Naive thymus-derived CD8-positive, alpha-beta T cell (primary cell): ENCODE results near the gene NDUFS3. TPM values are rescaled to one million over a fixed set of nuclear protein-coding genes. Genes with fewer than 3 reads are reported as not detected.
"Not testable (repeated sequence)": the region's sequence is repeated elsewhere in the genome, so short reads cannot be mapped to it uniquely, and the experiment has no call there.

Source experiments
- ATAC-seq, 2 donors: fragments of 150-1000 bp; cut with Tn5 transposase in 1 of 2; sonication (Bioruptor Pico), chemical (Tn5 transposase) in 1 of 2; 1 replicate in 1 of 2; 2 replicates in 1 of 2; pipeline ENCODE4 v1.10.0; 2021; ENCODE audit warnings: mild to moderate bottlenecking in 2 of 2, moderate library complexity in 2 of 2
- POLR2A ChIA-PET: fragments of 350-600 bp; sonication (Branson Sonifier 250); formaldehyde crosslinking; loops from one replicate; lab custom pipeline; 2021; ENCODE audit warnings: antibody characterized with exemption; lab: Charles Lee
- DNase-seq, 10 donors: peaks; one replicate each; pipeline versions ENCODE4 v3.0.0 to v3.0.0-alpha.2; 2020 to 2022
- H3K27ac Mint-ChIP-seq, 10 donors: one replicate each; pipeline ENCODE4 v1.8.0; 2020 to 2022; ENCODE audit warnings: mild to moderate bottlenecking in 10 of 10, mixed read lengths in 10 of 10, moderate library complexity in 4 of 10, inconsistent platforms in 1 of 10
- H3K27me3 Mint-ChIP-seq, 5 donors: one replicate each; pipeline ENCODE4 v1.8.0; 2021 to 2022; ENCODE audit warnings: mixed read lengths in 5 of 5
- H3K36me3 Mint-ChIP-seq, 3 donors: one replicate each; pipeline ENCODE4 v1.8.0; 2020 to 2022; ENCODE audit warnings: mixed read lengths in 3 of 3, mild to moderate bottlenecking in 2 of 3, inconsistent platforms in 1 of 3
- H3K4me1 Mint-ChIP-seq, 4 donors: one replicate each; pipeline ENCODE4 v1.8.0; 2021 to 2022; ENCODE audit warnings: mixed read lengths in 4 of 4
- H3K4me3 Mint-ChIP-seq, 10 donors: one replicate each; pipeline ENCODE4 v1.8.0; 2020 to 2022; ENCODE audit warnings: mild to moderate bottlenecking in 10 of 10, mixed read lengths in 10 of 10, moderate library complexity in 6 of 10, inconsistent platforms in 1 of 10
- H3K9me3 Mint-ChIP-seq, 9 donors: one replicate each; pipeline ENCODE4 v1.8.0; 2020 to 2022; ENCODE audit warnings: mixed read lengths in 9 of 9, mild to moderate bottlenecking in 3 of 9, inconsistent platforms in 1 of 9, moderate library complexity in 1 of 9
- polyA plus RNA-seq, 3 donors: library from polyadenylated mRNA; unstranded; fragments of 300-500 nt; fragmentation: Illumina TruSeq; gene quantifications; one replicate each; pipeline ENCODE4 v1.2.3, GENCODE V29; 2021
- total RNA-seq, 8 experiments: library from RNA in 2 of 8; stranded (reverse) in 2 of 8; gene quantifications; one replicate each; pipeline ENCODE4 v1.2.3 and lab custom pipeline; 2021 to 2026

Gene NDUFS3
- total and polyA plus RNA-seq, 5 experiments from 2014 or later: 92.0 to 109 (median 101) TPM

- Mint-ChIP-seq H3K4me1 (peaks cover 29 to 89% (median 70%) of the 10 kb centered on the region in 4 donors), H3K4me3 (peak overlapping the region in 9 of 10 donors; percentile 25 to 79 (median 57)), H3K27me3 (no peaks in the 10 kb centered on the region), H3K9me3 (no peaks in the 10 kb centered on the region), H3K27ac (peak overlapping the region in 9 of 10 donors; percentile 14 to 95 (median 67)), H3K36me3 (peaks cover 0 to 14% (median 3%) of the 10 kb centered on the region in 3 donors)
- POLR2A ChIA-PET: interaction anchor here (1.3 kb wide), 1 partner anchor 11 kb away, joined by 4 read pairs; the partner anchor contains the start of gene CELF1
- DNase-seq: no peak
- no peak for ATAC-seq
These were observed 37.8 kb upstream of the NDUFS3 start for GRCh38 chr11:47541070-47541469.

- DNase-seq: no peak
- no peaks in the 10 kb centered on the region for H3K27me3 Mint-ChIP-seq
- H3K36me3 Mint-ChIP-seq: peaks cover 0 to 37% (median 0%) of the 10 kb centered on the region in 3 donors
- POLR2A ChIA-PET: no interaction called here
- ATAC-seq: no peak
- H3K27ac Mint-ChIP-seq: no peak overlapping the region
- H3K4me1 Mint-ChIP-seq: peaks cover 25 to 86% (median 70%) of the 10 kb centered on the region in 4 donors
- peak overlapping the region in 2 of 10 donors; percentile 24 to 38 for H3K4me3 Mint-ChIP-seq
- no peaks in the 10 kb centered on the region for H3K9me3 Mint-ChIP-seq
These were observed 33.6 kb upstream of the NDUFS3 start for GRCh38 chr11:47545298-47545697.

- H3K9me3 Mint-ChIP-seq, ATAC-seq, H3K27me3 Mint-ChIP-seq, DNase-seq, H3K27ac Mint-ChIP-seq: not testable (repeated sequence)
- POLR2A ChIA-PET: interaction anchor here (0.7 kb wide), 1 partner anchor 69 kb away, joined by 6 read pairs; no protein-coding TSS in a partner anchor
- H3K4me3 Mint-ChIP-seq: peak overlapping the region in 1 of 10 donors; percentile 60
- H3K36me3 Mint-ChIP-seq: peaks cover 0 to 35% (median 0%) of the 10 kb centered on the region in 3 donors
- peaks cover 22 to 86% (median 70%) of the 10 kb centered on the region in 4 donors for H3K4me1 Mint-ChIP-seq
These were observed 32.6 kb upstream of the NDUFS3 start for GRCh38 chr11:47546274-47546673.

GRCh38 chr11:47550288-47551047, 28.4 kb upstream of the NDUFS3 start:
- H3K36me3 Mint-ChIP-seq: peaks cover 0 to 33% (median 0%) of the 10 kb centered on the region in 3 donors
- peak overlapping the region in 9 of 10 donors; percentile 12 to 98 (median 75) for H3K27ac Mint-ChIP-seq
- no peaks in the 10 kb centered on the region for H3K27me3 Mint-ChIP-seq
- H3K4me1 Mint-ChIP-seq: peaks cover 21 to 63% (median 54%) of the 10 kb centered on the region in 4 donors
- no peaks in the 10 kb centered on the region for H3K9me3 Mint-ChIP-seq
- DNase-seq: no peak
- POLR2A ChIA-PET: interaction anchor here (0.6 to 3.9 kb wide), 5 partner anchors 10 to 165 kb away, joined by 3 to 25 read pairs (median 3); partner anchors contain the start of gene PTPMT1
- peak overlapping the region; percentile 86 to 98 (median 96) for H3K4me3 Mint-ChIP-seq
- ATAC-seq: no peak

- ATAC-seq: no peak
- DNase-seq: no peak
- H3K9me3 Mint-ChIP-seq: no peaks in the 10 kb centered on the region
- no peaks in the 10 kb centered on the region for H3K27me3 Mint-ChIP-seq
- POLR2A ChIA-PET: interaction anchor here (0.6 to 3.9 kb wide), 9 partner anchors 10 to 297 kb away, joined by 3 to 26 read pairs (median 4); partner anchors contain the start of genes KBTBD4, NDUFS3, NUP160 and PTPMT1
- H3K36me3 Mint-ChIP-seq: peaks cover 0 to 33% (median 0%) of the 10 kb centered on the region in 3 donors
- H3K27ac Mint-ChIP-seq: peak overlapping the region in 8 of 10 donors; percentile 90 to 98 (median 97)
- peaks cover 21 to 61% (median 54%) of the 10 kb centered on the region in 4 donors for H3K4me1 Mint-ChIP-seq
- peak overlapping the region; percentile 94 to 98 (median 96) for H3K4me3 Mint-ChIP-seq
These were observed 27.8 kb upstream of the NDUFS3 start for GRCh38 chr11:47551086-47551485.

GRCh38 chr11:47552056-47552565, 26.8 kb upstream of the NDUFS3 start:
- peaks cover 19 to 54% (median 49%) of the 10 kb centered on the region in 4 donors for H3K4me1 Mint-ChIP-seq
- DNase-seq: peak in 1 of 10 donors; percentile 19
- H3K9me3 Mint-ChIP-seq: no peaks in the 10 kb centered on the region
- peak overlapping the region; percentile 94 to 98 (median 96) for H3K4me3 Mint-ChIP-seq
- no peaks in the 10 kb centered on the region for H3K27me3 Mint-ChIP-seq
- peak overlapping the region; percentile 90 to 98 (median 97) for H3K27ac Mint-ChIP-seq
- peaks cover 0 to 24% (median 0%) of the 10 kb centered on the region in 3 donors for H3K36me3 Mint-ChIP-seq
- POLR2A ChIA-PET: interaction anchor here (0.6 to 3.9 kb wide), 11 partner anchors 11 to 301 kb away, joined by 3 to 26 read pairs (median 4); partner anchors contain the start of genes FNBP4, KBTBD4, NDUFS3 and NUP160
- no peak for ATAC-seq

- H3K4me3 Mint-ChIP-seq: peak within 1 kb of the TSS; percentile 94 to 98 (median 96)
- POLR2A ChIA-PET: interaction anchor here (0.8 to 3.9 kb wide), 9 partner anchors 11 to 295 kb away, joined by 3 to 26 read pairs (median 5); partner anchors contain the start of genes FNBP4, KBTBD4, MTCH2 and NDUFS3
These were observed 26.1 kb upstream of the NDUFS3 start, which contains the start of gene CELF1 for GRCh38 chr11:47552566-47553405. Gene CELF1 (minus strand): TSS chr11:47553132. CDS start chr11:47499523, 53,609 bp downstream.

GRCh38 chr11:47553406-47553743, 25.5 kb upstream of the NDUFS3 start:
- POLR2A ChIA-PET: interaction anchor here (0.8 to 3.9 kb wide), 5 partner anchors 12 to 127 kb away, joined by 3 to 26 read pairs (median 5); partner anchors contain the start of genes KBTBD4, MTCH2, NDUFS3 and PSMC3
- peaks cover 17 to 43% (median 38%) of the 10 kb centered on the region in 4 donors for H3K4me1 Mint-ChIP-seq
- peaks cover 0 to 14% (median 0%) of the 10 kb centered on the region in 3 donors for H3K36me3 Mint-ChIP-seq
- DNase-seq: no peak
- no peaks in the 10 kb centered on the region for H3K9me3 Mint-ChIP-seq
- ATAC-seq: peak; percentile 9 to 27
- H3K27ac Mint-ChIP-seq: peak overlapping the region; percentile 33 to 98 (median 87)
- peak overlapping the region; percentile 75 to 98 (median 90) for H3K4me3 Mint-ChIP-seq
- no peaks in the 10 kb centered on the region for H3K27me3 Mint-ChIP-seq

More at GRCh38 chr11:47552566-47553405, 26.1 kb upstream of the NDUFS3 start, which contains the start of gene CELF1:
- H3K36me3 Mint-ChIP-seq: peaks cover 0 to 19% (median 0%) of the 10 kb centered on the region in 3 donors
- H3K27me3 Mint-ChIP-seq: no peaks in the 10 kb centered on the region
- no peaks in the 10 kb centered on the region for H3K9me3 Mint-ChIP-seq
- ATAC-seq (peak; percentile 88 to 94), DNase-seq (peak; percentile 87 to 94 (median 92))
- H3K27ac Mint-ChIP-seq: peak within 1 kb of the TSS; percentile 90 to 98 (median 97)
- H3K4me1 Mint-ChIP-seq: peaks cover 17 to 49% (median 43%) of the 10 kb centered on the region in 4 donors

GRCh38 chr11:47557004-47557403, 21.9 kb upstream of the NDUFS3 start:
- ATAC-seq, H3K9me3 Mint-ChIP-seq, H3K4me3 Mint-ChIP-seq, H3K27ac Mint-ChIP-seq, H3K36me3 Mint-ChIP-seq, DNase-seq, H3K27me3 Mint-ChIP-seq: not testable (repeated sequence)
- POLR2A ChIA-PET: interaction anchor here (0.5 kb wide), 1 partner anchor 135 kb away, joined by 3 read pairs; no protein-coding TSS in a partner anchor
- peaks cover 8 to 14% (median 11%) of the 10 kb centered on the region in 4 donors for H3K4me1 Mint-ChIP-seq

- no peaks in the 10 kb centered on the region for H3K27me3 Mint-ChIP-seq
- DNase-seq (no peak), ATAC-seq (no peak)
- no peak overlapping the region for H3K27ac Mint-ChIP-seq
- no peaks in the 10 kb centered on the region for H3K9me3 Mint-ChIP-seq
- no peak overlapping the region for H3K4me3 Mint-ChIP-seq
- no peaks in the 10 kb centered on the region for H3K36me3 Mint-ChIP-seq
- POLR2A ChIA-PET: no interaction called here
- peaks cover 0 to 8% (median 2%) of the 10 kb centered on the region in 4 donors for H3K4me1 Mint-ChIP-seq
These were observed 20.2 kb upstream of the NDUFS3 start for GRCh38 chr11:47558695-47559094.

- POLR2A ChIA-PET: interaction anchor here (0.7 kb wide), 2 partner anchors 212 to 281 kb away, joined by 5 to 9 read pairs; no protein-coding TSS in a partner anchor
- DNase-seq (no peak), ATAC-seq (no peak)
- no peaks in the 10 kb centered on the region for H3K36me3 Mint-ChIP-seq
- H3K27me3 Mint-ChIP-seq: no peaks in the 10 kb centered on the region
- H3K27ac Mint-ChIP-seq: no peak overlapping the region
- H3K4me1 Mint-ChIP-seq: peaks cover 4 to 17% (median 8%) of the 10 kb centered on the region in 4 donors
- no peaks in the 10 kb centered on the region for H3K9me3 Mint-ChIP-seq
- H3K4me3 Mint-ChIP-seq: no peak overlapping the region
These were observed 18.4 kb upstream of the NDUFS3 start for GRCh38 chr11:47560426-47560825.
